Mesothelial cell of epicardium (in vitro differentiated cells): ENCODE data around the gene FBXO11. TPM values are rescaled to one million over a fixed set of nuclear protein-coding genes. Genes with fewer than 3 reads are reported as not detected.
A peak's percentile ranks its signal among the peaks of the same experiment; 100 is the strongest.

ENCODE experiments used
- DNase-seq, 2 experiments: peaks; one replicate each; pipeline ENCODE4 v3.0.0; 2021; ENCODE audit warnings: low spot score in 2 of 2; ENCODE audit not compliant: unreplicated experiment in 2 of 2
- H3K27ac Mint-ChIP-seq: 2 replicates; pipeline ENCODE4 v1.8.0; 2021; ENCODE audit warnings: mixed read lengths
- H3K27me3 Mint-ChIP-seq: 2 replicates; pipeline ENCODE4 v1.8.0; 2021; ENCODE audit warnings: low read depth, mixed read lengths
- H3K36me3 Mint-ChIP-seq: 2 replicates; pipeline ENCODE4 v1.8.0; 2021; ENCODE audit warnings: mixed read lengths
- H3K4me1 Mint-ChIP-seq: 2 replicates; pipeline ENCODE4 v1.8.0; 2021; ENCODE audit warnings: mixed read lengths
- H3K4me3 Mint-ChIP-seq: 2 replicates; pipeline ENCODE4 v1.8.0; 2021; ENCODE audit warnings: mild to moderate bottlenecking, moderate library complexity, mixed read lengths
- H3K9me3 Mint-ChIP-seq: 2 replicates; pipeline ENCODE4 v1.8.0; 2021; ENCODE audit warnings: mixed read lengths
- total RNA-seq: library from RNA; stranded (reverse); gene quantifications from 3 replicates; pipeline ENCODE4 v1.2.1, GENCODE V29; 2021
- TF ChIP-seq, protein P1 (sequence below): fragments of 200-600 bp; sonication (generic); IDR thresholded peaks from one replicate; pipeline ENCODE4 v1.5.0; 2021; ENCODE audit warnings: antibody characterized with exemption; ENCODE audit not compliant: unreplicated experiment

FBXO11 gene
- total RNA-seq, 1 donor from 2014 or later = 102 TPM

DNA sequence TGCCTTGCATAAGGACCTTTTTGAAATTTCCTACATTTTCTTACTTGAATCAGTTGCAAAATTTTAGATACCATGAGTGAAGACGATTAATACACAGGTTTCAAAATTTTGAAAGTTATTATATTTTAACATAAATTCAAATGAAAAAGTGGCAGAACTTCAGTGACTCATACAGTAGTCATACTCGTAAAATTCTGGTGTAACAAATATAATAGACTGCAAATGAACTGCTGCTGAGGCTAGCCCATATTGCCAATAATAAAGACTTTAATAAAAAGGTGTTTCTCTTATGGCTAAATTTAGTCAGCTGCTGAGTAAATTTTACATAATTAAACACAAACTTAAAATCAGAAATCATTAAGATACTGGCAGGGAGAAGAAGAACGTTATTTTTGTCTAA lies 86.5 kb downstream of the FBXO11 start:
- no peak overlapping the region for H3K4me3 Mint-ChIP-seq
- DNase-seq = no peak
- peaks cover 4% of the 10 kb centered on the region for H3K9me3 Mint-ChIP-seq
- H3K27me3 Mint-ChIP-seq = no peaks in the 10 kb centered on the region
- no peaks in the 10 kb centered on the region for H3K4me1 Mint-ChIP-seq
- peaks cover 61% of the 10 kb centered on the region for H3K36me3 Mint-ChIP-seq
- TF ChIP-seq, protein P1, sequence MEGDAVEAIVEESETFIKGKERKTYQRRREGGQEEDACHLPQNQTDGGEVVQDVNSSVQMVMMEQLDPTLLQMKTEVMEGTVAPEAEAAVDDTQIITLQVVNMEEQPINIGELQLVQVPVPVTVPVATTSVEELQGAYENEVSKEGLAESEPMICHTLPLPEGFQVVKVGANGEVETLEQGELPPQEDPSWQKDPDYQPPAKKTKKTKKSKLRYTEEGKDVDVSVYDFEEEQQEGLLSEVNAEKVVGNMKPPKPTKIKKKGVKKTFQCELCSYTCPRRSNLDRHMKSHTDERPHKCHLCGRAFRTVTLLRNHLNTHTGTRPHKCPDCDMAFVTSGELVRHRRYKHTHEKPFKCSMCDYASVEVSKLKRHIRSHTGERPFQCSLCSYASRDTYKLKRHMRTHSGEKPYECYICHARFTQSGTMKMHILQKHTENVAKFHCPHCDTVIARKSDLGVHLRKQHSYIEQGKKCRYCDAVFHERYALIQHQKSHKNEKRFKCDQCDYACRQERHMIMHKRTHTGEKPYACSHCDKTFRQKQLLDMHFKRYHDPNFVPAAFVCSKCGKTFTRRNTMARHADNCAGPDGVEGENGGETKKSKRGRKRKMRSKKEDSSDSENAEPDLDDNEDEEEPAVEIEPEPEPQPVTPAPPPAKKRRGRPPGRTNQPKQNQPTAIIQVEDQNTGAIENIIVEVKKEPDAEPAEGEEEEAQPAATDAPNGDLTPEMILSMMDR = no peak
- H3K27ac Mint-ChIP-seq = no peak overlapping the region

DNA sequence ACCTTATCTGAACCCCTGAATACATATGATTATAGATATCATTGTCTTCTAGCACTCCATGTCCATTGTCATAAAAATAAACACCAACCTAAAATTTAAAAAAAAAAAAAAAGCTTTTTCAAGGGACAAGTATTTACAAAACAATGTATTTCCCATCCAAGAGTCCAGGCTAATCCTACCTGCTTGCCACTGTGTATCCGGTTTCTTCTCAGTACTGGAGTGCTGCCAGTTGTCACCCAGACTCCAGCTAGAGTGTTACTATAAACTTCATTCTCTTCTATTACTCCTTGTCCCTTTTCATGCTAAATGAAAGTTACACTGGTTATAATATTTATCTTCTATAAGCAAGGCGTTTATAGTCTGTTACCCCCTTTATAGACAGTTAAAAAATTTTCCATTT lies 87.5 kb downstream of the FBXO11 start:
- Mint-ChIP-seq H3K4me1 (no peaks in the 10 kb centered on the region), H3K9me3 (peaks cover 7% of the 10 kb centered on the region), H3K36me3 (peaks cover 65% of the 10 kb centered on the region), H3K27me3 (no peaks in the 10 kb centered on the region), H3K4me3 (no peak overlapping the region), H3K27ac (no peak overlapping the region)
- DNase-seq = no peak
- TF ChIP-seq, protein P1 = no peak

DNA sequence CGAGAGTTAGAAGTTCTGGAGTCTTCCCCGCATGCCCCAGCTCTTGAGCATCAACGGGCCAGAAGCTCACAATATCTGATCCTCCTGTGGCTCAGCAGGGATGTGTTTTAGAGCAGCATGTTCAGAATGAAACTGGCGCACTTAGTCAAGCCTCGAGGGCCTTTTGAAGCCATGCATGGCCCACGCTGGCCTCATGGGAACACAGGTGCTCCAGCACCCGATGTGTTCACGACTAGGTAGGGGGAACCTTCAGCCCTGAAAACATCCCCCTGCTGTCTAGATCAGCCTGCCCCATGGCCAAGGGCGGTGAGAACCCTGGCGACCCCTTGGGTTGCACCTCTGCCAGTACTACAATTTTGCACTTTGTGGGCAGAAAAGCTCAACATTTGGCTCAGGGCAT lies 90.5 kb downstream of the FBXO11 start:
- Mint-ChIP-seq H3K9me3 (peaks cover 7% of the 10 kb centered on the region), H3K27ac (no peak overlapping the region), H3K27me3 (no peaks in the 10 kb centered on the region), H3K36me3 (peaks cover 69% of the 10 kb centered on the region), H3K4me1 (no peaks in the 10 kb centered on the region), H3K4me3 (no peak overlapping the region)
- TF ChIP-seq, protein P1 = no peak
- DNase-seq = no peak

DNA sequence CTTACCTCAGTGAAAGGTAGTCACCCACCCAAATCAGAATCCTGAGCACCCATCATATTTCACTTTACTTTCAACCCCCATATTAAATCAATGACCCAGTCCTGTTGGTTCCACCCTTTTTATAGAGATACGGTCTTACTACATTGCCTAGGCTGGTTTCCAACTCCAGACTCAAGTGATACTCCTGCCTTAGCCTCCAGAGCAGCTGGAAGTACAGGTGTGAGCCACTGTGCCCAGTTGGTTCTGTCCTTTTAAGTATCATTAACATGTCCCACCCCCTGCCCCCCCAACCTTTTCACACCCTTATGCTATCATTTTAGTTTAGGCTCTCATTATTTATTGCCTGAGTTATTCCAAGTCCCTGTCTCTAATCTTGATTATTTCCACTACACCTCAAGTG lies 94.6 kb downstream of the FBXO11 start:
- peaks cover 2% of the 10 kb centered on the region for H3K4me1 Mint-ChIP-seq
- no peak for DNase-seq
- peaks cover 52% of the 10 kb centered on the region for H3K36me3 Mint-ChIP-seq
- H3K27ac Mint-ChIP-seq = peak overlapping the region; percentile 41
- TF ChIP-seq, protein P1 = no peak
- no peak overlapping the region for H3K4me3 Mint-ChIP-seq
- H3K9me3 Mint-ChIP-seq = peaks cover 7% of the 10 kb centered on the region
- H3K27me3 Mint-ChIP-seq = no peaks in the 10 kb centered on the region

DNA sequence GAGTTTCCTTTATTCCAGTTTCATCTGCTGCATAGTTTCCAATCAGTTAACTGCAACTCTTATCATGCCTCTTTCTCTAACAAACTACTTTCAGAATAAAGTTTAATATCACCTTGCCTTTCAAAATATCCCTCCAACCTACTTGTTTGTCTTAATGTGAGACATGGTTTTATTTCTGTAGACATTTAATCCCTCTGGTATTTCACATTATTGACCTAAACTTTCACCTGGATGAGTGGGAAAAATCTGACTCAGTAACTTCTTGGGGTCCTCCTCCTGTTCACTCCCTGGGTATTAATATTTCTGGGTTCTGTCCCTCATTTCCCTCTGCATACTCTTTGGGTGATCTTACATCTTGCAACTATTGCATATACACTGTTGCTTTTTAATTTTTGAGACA lies 95.4 kb downstream of the FBXO11 start:
- Mint-ChIP-seq H3K4me3 (no peak overlapping the region), H3K9me3 (peaks cover 7% of the 10 kb centered on the region), H3K27ac (peak overlapping the region; percentile 51), H3K4me1 (peaks cover 2% of the 10 kb centered on the region), H3K27me3 (no peaks in the 10 kb centered on the region), H3K36me3 (peaks cover 50% of the 10 kb centered on the region)
- DNase-seq = no peak
- TF ChIP-seq, protein P1 = no peak

DNA sequence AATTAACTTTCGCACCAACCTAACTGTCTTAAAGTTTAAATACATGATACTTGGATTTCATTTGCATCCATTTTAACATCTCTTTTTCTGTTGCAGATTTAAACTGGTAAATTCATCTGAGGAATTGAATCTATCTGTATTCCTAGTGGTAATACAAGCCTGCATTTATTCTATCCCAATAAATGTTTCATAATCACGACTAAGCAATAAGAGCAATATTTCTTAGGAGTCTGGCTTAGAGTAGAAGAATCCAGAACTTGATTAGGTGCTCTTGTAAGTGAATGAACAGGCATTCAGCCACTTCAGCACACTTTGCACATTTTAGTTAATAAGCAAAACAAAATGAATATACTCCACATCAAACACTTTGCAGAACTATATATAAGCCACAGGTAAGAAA lies 96.4 kb downstream of the FBXO11 start:
- H3K4me3 Mint-ChIP-seq = no peak overlapping the region
- DNase-seq = no peak
- no peak overlapping the region for H3K27ac Mint-ChIP-seq
- peaks cover 3% of the 10 kb centered on the region for H3K9me3 Mint-ChIP-seq
- H3K36me3 Mint-ChIP-seq = peaks cover 44% of the 10 kb centered on the region
- H3K4me1 Mint-ChIP-seq = peaks cover 2% of the 10 kb centered on the region
- TF ChIP-seq, protein P1 = no peak
- H3K27me3 Mint-ChIP-seq = no peaks in the 10 kb centered on the region
